GM23248 (cell line): Measurements from ENCODE around the gene DMAP1. TPM values are rescaled to one million over a fixed set of nuclear protein-coding genes. Genes with fewer than 3 reads are reported as not detected.

Experiments used
- DNase-seq: peaks from one replicate; pipeline ENCODE4 v3.0.0-alpha.2; 2015
- H2AFZ ChIP-seq: fragments of 200-600 bp; sonication (generic); 2 replicates; pipeline ENCODE4 v1.6.1; 2016; ENCODE audit warnings: antibody characterized with exemption
- H3F3A ChIP-seq: fragments of 200-600 bp; sonication (generic); 2 replicates; pipeline ENCODE4 v1.6.1; 2016; ENCODE audit warnings: mild to moderate bottlenecking, antibody characterized with exemption, mixed run types; ENCODE audit not compliant: insufficient read depth
- H3K27ac ChIP-seq: fragments of 200-600 bp; sonication (generic); 2 replicates; pipeline ENCODE4 v1.5.1; 2016; ENCODE audit warnings: mild to moderate bottlenecking
- H3K27me3 ChIP-seq: fragments of 200-600 bp; sonication (generic); replicated peaks from 2 replicates; pipeline ENCODE4 v1.6.1; 2016; ENCODE audit warnings: mild to moderate bottlenecking; ENCODE audit not compliant: insufficient read depth
- H3K36me3 ChIP-seq: fragments of 200-600 bp; sonication (generic); 2 replicates; pipeline ENCODE4 v1.6.1; 2016; ENCODE audit warnings: low read depth, mild to moderate bottlenecking
- H3K4me1 ChIP-seq: fragments of 200-600 bp; sonication (generic); 2 replicates; pipeline ENCODE4 v1.6.1; 2016; ENCODE audit warnings: mild to moderate bottlenecking; ENCODE audit not compliant: insufficient read depth
- H3K4me2 ChIP-seq: fragments of 200-600 bp; sonication (generic); one replicate; pipeline ENCODE4 v1.6.1; 2016; ENCODE audit warnings: mild to moderate bottlenecking; ENCODE audit not compliant: unreplicated experiment
- H3K4me3 ChIP-seq: fragments of 200-600 bp; sonication (generic); 2 replicates; pipeline ENCODE4 v1.5.1; 2016; ENCODE audit warnings: mild to moderate bottlenecking
- H3K79me2 ChIP-seq: fragments of 200-600 bp; sonication (generic); 2 replicates; pipeline ENCODE4 v1.6.1; 2016; ENCODE audit warnings: mild to moderate bottlenecking; ENCODE audit not compliant: insufficient read depth
- H3K9ac ChIP-seq: fragments of 200-600 bp; sonication (generic); 2 replicates; pipeline ENCODE4 v1.6.1; 2016; ENCODE audit warnings: mild to moderate bottlenecking
- H3K9me2 ChIP-seq: fragments of 200-600 bp; sonication (generic); 2 replicates; pipeline ENCODE4 v1.6.1; 2016; ENCODE audit warnings: mixed run types, mild to moderate bottlenecking, moderate library complexity; ENCODE audit not compliant: insufficient read depth
- H3K9me3 ChIP-seq: fragments of 200-600 bp; sonication (generic); one replicate; pipeline ENCODE4 v1.6.1; 2017; ENCODE audit warnings: low read depth
- H4K20me1 ChIP-seq: fragments of 200-600 bp; sonication (generic); 2 replicates; pipeline ENCODE4 v1.6.0; 2016; ENCODE audit not compliant: insufficient read depth
- EZH2 ChIP-seq: fragments of 200-600 bp; sonication (generic); IDR thresholded peaks from 2 replicates; pipeline ENCODE4 v1.6.1; 2018; ENCODE audit warnings: antibody characterized with exemption, mild to moderate bottlenecking; ENCODE audit not compliant: insufficient read depth, poor library complexity, severe bottlenecking
- EZH2phosphoT487 ChIP-seq: fragments of 200-600 bp; sonication (generic); IDR thresholded peaks from 2 replicates; pipeline ENCODE4 v1.6.1; 2018; ENCODE audit warnings: antibody characterized with exemption, moderate library complexity, mild to moderate bottlenecking, low read depth; ENCODE audit not compliant: insufficient read depth
- WGBS, 2 experiments: methylation state at CpG; one replicate each; pipeline ENCODE4 v1.1.6; 2015 to 2017; ENCODE audit warnings: low lambda C conversion rate in 2 of 2, low coverage in 1 of 2; ENCODE audit errors: missing lambda C conversion rate in 2 of 2; 5-methylcytosine and 5-hydroxymethylcytosine counted together
- in situ Hi-C: fragments of 300-500 bp; cut with MboI; formaldehyde crosslinking; loops from 2 replicates; pipeline ENCODE4 v1.15.0; 2020
- polyA plus RNA-seq: library from polyadenylated mRNA; unstranded; fragments of >200 nt; fragmentation: Nextera tagmentation; extraction: Ambion mirVana; gene quantifications from 2 replicates; pipeline ENCODE4 v1.2.1, GENCODE V29; 2016
- total RNA-seq: library from RNA; depleted of rRNA; stranded (reverse); fragments of >200 nt; shearing (Covaris generic); gene quantifications from 2 replicates; pipeline ENCODE4 v1.2.3, GENCODE V29; 2014

DMAP1 gene
- total and polyA plus RNA-seq, 2 experiments from 2014 or later, result 16.0 to 32.7 TPM

DNA sequence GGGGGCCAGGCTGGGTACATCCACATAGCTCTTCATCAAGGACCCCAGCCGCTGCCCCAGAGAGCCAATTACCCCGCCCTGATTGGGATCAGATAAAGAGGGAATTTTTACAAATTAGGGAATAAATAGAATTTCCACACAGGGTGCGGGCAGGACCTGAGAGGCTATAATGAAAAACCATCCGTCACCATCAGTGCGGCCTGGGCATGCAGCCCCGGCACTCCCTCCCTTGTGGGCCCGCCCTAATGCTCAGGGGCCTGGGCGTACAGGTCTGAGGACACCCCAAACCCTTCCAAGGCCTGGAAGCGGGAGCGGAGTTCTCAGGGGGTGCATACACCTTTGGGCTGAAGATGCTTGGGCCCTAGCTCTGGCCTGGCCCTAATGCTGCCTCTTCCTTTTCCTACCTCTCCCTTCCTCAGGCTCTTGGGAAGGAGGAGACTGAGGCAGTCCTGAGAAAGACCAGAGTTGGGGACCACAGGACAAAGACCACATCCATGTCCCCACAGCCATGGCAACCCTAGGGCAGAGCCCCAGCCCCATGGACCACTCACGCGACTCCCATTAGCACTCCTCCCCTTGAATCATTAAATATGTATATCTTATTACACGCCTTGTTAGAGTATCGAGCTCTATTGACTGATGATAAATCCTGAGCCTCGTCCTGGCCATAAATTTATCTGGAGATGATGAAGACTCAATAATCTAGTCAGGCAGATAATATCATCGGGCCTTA lies 16.3 kb downstream of the DMAP1 start:
- TF ChIP-seq EZH2phosphoT487 (no peak), EZH2 (no peak)
- DNase-seq, result no peak
- H3K9ac ChIP-seq, result no peak overlapping the region
- no peak overlapping the region for H2AFZ ChIP-seq
- no peaks in the 10 kb centered on the region for H4K20me1 ChIP-seq
- H3K4me1 ChIP-seq, result no peaks in the 10 kb centered on the region
- no peak overlapping the region for H3K4me2 ChIP-seq
- H3K27ac ChIP-seq, result no peak overlapping the region
- 95 to 96% methylated on average over 16 of the region's 16 CpGs for WGBS, 2 experiments
- no peaks in the 10 kb centered on the region for H3F3A ChIP-seq
- no peaks in the 10 kb centered on the region for H3K79me2 ChIP-seq
- no peaks in the 10 kb centered on the region for H3K9me3 ChIP-seq
- H3K36me3 ChIP-seq, result no peaks in the 10 kb centered on the region; the same call in 1 of the 2 replicates
- in situ Hi-C loops, result loop anchor here (10.0 kb wide), 1 partner anchor 365 kb away; no protein-coding TSS in a partner anchor
- no peak overlapping the region for H3K4me3 ChIP-seq
- H3K27me3 ChIP-seq, result no peaks in the 10 kb centered on the region
- H3K9me2 ChIP-seq, result no peaks in the 10 kb centered on the region

- TF ChIP-seq EZH2phosphoT487 (no peak), EZH2 (no peak)
- no peaks in the 10 kb centered on the region; the same call in 1 of the 2 replicates for H3K36me3 ChIP-seq
- no peaks in the 10 kb centered on the region for H3K27me3 ChIP-seq
- no peak overlapping the region for H3K27ac ChIP-seq
- H3K79me2 ChIP-seq, result no peaks in the 10 kb centered on the region
- 81 to 85% methylated on average over 3 of the region's 3 CpGs for whole genome bisulfite sequencing, 2 experiments
- no peak overlapping the region for H3K4me3 ChIP-seq
- no peaks in the 10 kb centered on the region for H3K9me2 ChIP-seq
- H3K9ac ChIP-seq, result no peak overlapping the region
- H2AFZ ChIP-seq, result no peak overlapping the region
- in situ Hi-C loops, result no loop called here
- H3K9me3 ChIP-seq, result no peaks in the 10 kb centered on the region
- DNase-seq, result no peak
- H4K20me1 ChIP-seq, result no peaks in the 10 kb centered on the region
- H3K4me1 ChIP-seq, result no peaks in the 10 kb centered on the region
- no peaks in the 10 kb centered on the region for H3F3A ChIP-seq
- no peak overlapping the region for H3K4me2 ChIP-seq
These were observed 17.5 kb downstream of the DMAP1 start for GRCh38 chr1:44230796-44231195.

- in situ Hi-C loops, result no loop called here
- WGBS, 2 experiments, result 94 to 95% methylated on average over 1 of the region's 1 CpG
- TF ChIP-seq EZH2phosphoT487 (no peak), EZH2 (no peak)
These were observed 20.3 kb downstream of the DMAP1 start for GRCh38 chr1:44233593-44233992.

GRCh38 chr1:44235808-44236207 lies 22.5 kb downstream of the DMAP1 start:
- Histone ChIP-seq H3K9me3 (no peaks in the 10 kb centered on the region), H3K36me3 (no peaks in the 10 kb centered on the region; the same call in 1 of the 2 replicates), H3K4me2 (no peak overlapping the region), H3K27ac (no peak overlapping the region), H2AFZ (no peak overlapping the region), H3K27me3 (no peaks in the 10 kb centered on the region), H3F3A (no peaks in the 10 kb centered on the region), H3K79me2 (no peaks in the 10 kb centered on the region), H3K4me1 (peaks cover 12% of the 10 kb centered on the region), H3K4me3 (no peak overlapping the region), H4K20me1 (no peaks in the 10 kb centered on the region), H3K9ac (no peak overlapping the region), H3K9me2 (no peaks in the 10 kb centered on the region)
- TF ChIP-seq EZH2phosphoT487 (no peak), EZH2 (no peak)
- WGBS, 2 experiments, result 80 to 83% methylated on average over 5 of the region's 5 CpGs
- DNase-seq, result no peak
- in situ Hi-C loops, result no loop called here

More at GRCh38 chr1:44233593-44233992, 20.3 kb downstream of the DMAP1 start:
- Histone ChIP-seq H3K9me2 (no peaks in the 10 kb centered on the region), H2AFZ (no peak overlapping the region), H3K4me3 (no peak overlapping the region), H3K79me2 (no peaks in the 10 kb centered on the region), H3K9me3 (no peaks in the 10 kb centered on the region), H3K4me1 (no peaks in the 10 kb centered on the region), H3F3A (no peaks in the 10 kb centered on the region), H3K27me3 (no peaks in the 10 kb centered on the region), H3K4me2 (no peak overlapping the region), H3K27ac (no peak overlapping the region), H3K36me3 (no peaks in the 10 kb centered on the region; the same call in 1 of the 2 replicates), H4K20me1 (no peaks in the 10 kb centered on the region), H3K9ac (no peak overlapping the region)
- no peak for DNase-seq
